Measurements from ENCODE around the gene TBC1D20.

The TBC1D20 gene

DNA sequence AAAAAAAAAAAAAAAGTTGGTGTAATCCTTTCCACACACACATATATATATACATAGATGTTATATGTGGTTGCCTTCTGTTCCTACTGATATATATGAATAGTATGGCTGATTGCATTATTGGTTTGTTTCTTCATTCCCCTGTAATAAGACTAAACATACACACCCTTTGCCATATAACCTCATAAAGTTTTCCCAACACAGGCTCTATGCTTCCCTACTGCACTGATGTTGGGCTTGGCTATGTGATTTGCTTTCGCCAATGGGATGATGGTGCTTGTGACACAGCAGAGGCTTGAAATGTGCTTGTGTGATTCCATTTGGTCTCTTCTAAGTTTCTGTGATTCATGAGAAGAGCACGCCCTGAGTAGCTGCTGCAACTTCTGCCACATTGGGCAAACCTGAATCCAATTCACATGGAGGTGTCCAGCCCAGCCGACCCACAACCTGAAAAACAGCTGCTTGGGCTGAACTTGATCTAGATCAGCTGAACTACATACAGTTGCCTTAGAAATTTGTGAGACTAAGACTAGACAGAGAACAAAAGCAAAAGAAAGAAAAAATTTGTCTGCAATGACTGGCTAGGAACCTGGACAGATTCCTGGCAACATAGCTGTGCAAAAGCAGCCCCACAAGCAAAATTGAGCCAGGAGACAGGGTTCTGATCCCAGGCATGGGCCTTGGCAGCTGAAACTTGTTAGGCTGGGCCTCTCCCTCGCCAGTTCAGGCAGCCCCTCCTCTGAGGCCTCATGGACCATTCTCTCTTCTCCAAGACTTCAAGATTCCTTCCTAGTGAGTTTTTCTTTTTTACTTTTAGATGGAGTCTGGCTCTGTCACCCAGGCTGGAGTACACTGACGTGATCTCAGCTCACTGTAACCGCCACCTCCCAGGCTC, 13.4 kb upstream of the TBC1D20 start:
- H2BK120ac ChIP-seq (ENCODE audit: low read depth, low read length) = no peak overlapping the region
- H2BK12ac ChIP-seq (ENCODE audit: low read length in 2 of 2) = no peak overlapping the region
- no peaks in the 10 kb centered on the region for H3K9me3 ChIP-seq (ENCODE audit: control insufficient read depth, low read length)
- no peak overlapping the region for H4K91ac ChIP-seq (ENCODE audit: low read length)
- no peaks in the 10 kb centered on the region for H3K27me3 ChIP-seq (ENCODE audit: control insufficient read depth in 1 of 2, insufficient read depth in 1 of 2, low read length in 2 of 2)
- H3K27ac ChIP-seq (ENCODE audit: low read length, poor library complexity, severe bottlenecking) = no peak overlapping the region
- no peak overlapping the region for H3K4me2 ChIP-seq (ENCODE audit: low read length, poor library complexity, severe bottlenecking)
- H3K79me1 ChIP-seq (replicated peaks; ENCODE audit: low read length, poor library complexity, severe bottlenecking) = peaks cover 17% of the 10 kb centered on the region
- no peak overlapping the region for H2BK5ac ChIP-seq (ENCODE audit: low read depth, low read length, poor library complexity, severe bottlenecking)
- peaks cover 19 to 32% of the 10 kb centered on the region in 2 experiments for H3K36me3 ChIP-seq (ENCODE audit: control insufficient read depth in 1 of 2, insufficient read depth in 2 of 2, low read depth in 1 of 2, low read length in 2 of 2)
- no peak for DNase-seq
- no peak overlapping the region for H2AK5ac ChIP-seq (ENCODE audit: low read length, severe bottlenecking)
- 95% methylated on average over 5 of the region's 6 CpGs for WGBS
- H3K4ac ChIP-seq (ENCODE audit: low read depth in 1 of 2, low read length in 2 of 2) = no peak overlapping the region
- no peaks in the 10 kb centered on the region for H3K4me1 ChIP-seq (ENCODE audit: control insufficient read depth, insufficient read depth, low read depth, low read length)
- no peak overlapping the region for H2AFZ ChIP-seq (ENCODE audit: low read depth, low read length)
- no peak overlapping the region for H3K4me3 ChIP-seq (ENCODE audit: insufficient read depth in 1 of 2, low read depth in 1 of 2, low read length in 2 of 2)
- no peak overlapping the region for H4K8ac ChIP-seq (ENCODE audit: low read length)
- H3K23ac ChIP-seq (ENCODE audit: low read length in 2 of 2) = no peak overlapping the region
- H3K14ac ChIP-seq (ENCODE audit: low read length in 2 of 2) = no peak overlapping the region
- peak overlapping the region; percentile 36 for H3K9ac ChIP-seq (ENCODE audit: low read length)
- H2BK15ac ChIP-seq (ENCODE audit: low read depth, poor library complexity, severe bottlenecking) = no peak overlapping the region
- no peak overlapping the region for H3K18ac ChIP-seq (ENCODE audit: low read depth in 1 of 2, low read length in 2 of 2)

GRCh38 chr20:474581-474980, 12.2 kb upstream of the TBC1D20 start:
- Histone ChIP-seq H3K23ac (ENCODE audit: low read length in 2 of 2) (no peak overlapping the region), H2AFZ (ENCODE audit: low read depth, low read length) (no peak overlapping the region), H3K9me3 (ENCODE audit: control insufficient read depth, low read length) (peaks cover 8% of the 10 kb centered on the region), H3K4ac (ENCODE audit: low read depth in 1 of 2, low read length in 2 of 2) (no peak overlapping the region), H3K4me1 (ENCODE audit: control insufficient read depth, insufficient read depth, low read depth, low read length) (no peaks in the 10 kb centered on the region), H3K79me1 (replicated peaks; ENCODE audit: low read length, poor library complexity, severe bottlenecking) (peaks cover 17% of the 10 kb centered on the region), H2AK5ac (ENCODE audit: low read length, severe bottlenecking) (no peak overlapping the region), H2BK15ac (ENCODE audit: low read depth, poor library complexity, severe bottlenecking) (no peak overlapping the region), H3K4me3 (ENCODE audit: insufficient read depth in 1 of 2, low read depth in 1 of 2, low read length in 2 of 2) (no peak overlapping the region), H2BK120ac (ENCODE audit: low read depth, low read length) (no peak overlapping the region), H2BK5ac (ENCODE audit: low read depth, low read length, poor library complexity, severe bottlenecking) (no peak overlapping the region), H3K9ac (ENCODE audit: low read length) (no peak overlapping the region), H3K4me2 (ENCODE audit: low read length, poor library complexity, severe bottlenecking) (no peak overlapping the region), H3K27ac (ENCODE audit: low read length, poor library complexity, severe bottlenecking) (no peak overlapping the region), H3K27me3 (ENCODE audit: control insufficient read depth in 1 of 2, insufficient read depth in 1 of 2, low read length in 2 of 2) (no peaks in the 10 kb centered on the region), H3K36me3 (ENCODE audit: control insufficient read depth in 1 of 2, insufficient read depth in 2 of 2, low read depth in 1 of 2, low read length in 2 of 2) (peaks cover 12 to 32% of the 10 kb centered on the region in 2 experiments), H4K91ac (ENCODE audit: low read length) (no peak overlapping the region), H2BK12ac (ENCODE audit: low read length in 2 of 2) (no peak overlapping the region), H4K8ac (ENCODE audit: low read length) (no peak overlapping the region), H3K14ac (ENCODE audit: low read length in 2 of 2) (no peak overlapping the region), H3K18ac (ENCODE audit: low read depth in 1 of 2, low read length in 2 of 2) (no peak overlapping the region)
- WGBS = 94% methylated on average over 2 of the region's 2 CpGs
- no peak for DNase-seq

DNA sequence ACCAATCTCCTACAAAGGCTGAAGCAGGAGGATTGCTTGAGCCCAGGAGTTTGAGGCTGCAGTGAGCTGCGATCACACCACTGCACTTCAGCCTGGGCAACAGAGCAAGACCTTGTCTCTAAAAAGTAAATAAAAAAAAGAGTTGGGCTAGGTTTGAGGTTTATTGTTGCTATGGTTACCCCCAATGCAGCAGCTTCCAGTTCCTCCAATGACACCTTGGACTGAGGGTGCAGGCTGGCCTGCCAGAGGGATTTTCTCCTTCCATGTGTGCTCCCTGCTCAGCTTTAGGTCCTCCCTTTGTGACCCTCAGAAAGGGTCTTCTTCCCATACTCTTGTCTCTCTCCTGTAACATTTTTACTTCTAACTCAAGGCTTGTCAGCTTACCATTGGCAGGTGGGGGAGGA, 10.6 kb upstream of the TBC1D20 start:
- Histone ChIP-seq H3K27me3 (ENCODE audit: control insufficient read depth in 1 of 2, insufficient read depth in 1 of 2, low read length in 2 of 2) (peaks cover 0 to 5% of the 10 kb centered on the region in 2 experiments), H4K91ac (ENCODE audit: low read length) (no peak overlapping the region), H3K18ac (ENCODE audit: low read depth in 1 of 2, low read length in 2 of 2) (no peak overlapping the region), H3K4me2 (ENCODE audit: low read length, poor library complexity, severe bottlenecking) (no peak overlapping the region), H2AK5ac (ENCODE audit: low read length, severe bottlenecking) (no peak overlapping the region), H2BK5ac (ENCODE audit: low read depth, low read length, poor library complexity, severe bottlenecking) (no peak overlapping the region), H4K8ac (ENCODE audit: low read length) (no peak overlapping the region), H3K4me3 (ENCODE audit: insufficient read depth in 1 of 2, low read depth in 1 of 2, low read length in 2 of 2) (no peak overlapping the region), H3K79me1 (replicated peaks; ENCODE audit: low read length, poor library complexity, severe bottlenecking) (peaks cover 9% of the 10 kb centered on the region), H3K9me3 (ENCODE audit: control insufficient read depth, low read length) (peaks cover 8% of the 10 kb centered on the region), H3K36me3 (ENCODE audit: control insufficient read depth in 1 of 2, insufficient read depth in 2 of 2, low read depth in 1 of 2, low read length in 2 of 2) (peaks cover 9 to 24% of the 10 kb centered on the region in 2 experiments), H2BK12ac (ENCODE audit: low read length in 2 of 2) (no peak overlapping the region), H3K23ac (ENCODE audit: low read length in 2 of 2) (no peak overlapping the region), H3K27ac (ENCODE audit: low read length, poor library complexity, severe bottlenecking) (no peak overlapping the region), H3K4ac (ENCODE audit: low read depth in 1 of 2, low read length in 2 of 2) (no peak overlapping the region), H2AFZ (ENCODE audit: low read depth, low read length) (no peak overlapping the region), H2BK15ac (ENCODE audit: low read depth, poor library complexity, severe bottlenecking) (no peak overlapping the region), H3K4me1 (ENCODE audit: control insufficient read depth, insufficient read depth, low read depth, low read length) (no peaks in the 10 kb centered on the region), H3K9ac (ENCODE audit: low read length) (no peak overlapping the region), H3K14ac (ENCODE audit: low read length in 2 of 2) (no peak overlapping the region), H2BK120ac (ENCODE audit: low read depth, low read length) (no peak overlapping the region)
- no peak for DNase-seq
- WGBS = 100% methylated on average over 1 of the region's 1 CpG

DNA sequence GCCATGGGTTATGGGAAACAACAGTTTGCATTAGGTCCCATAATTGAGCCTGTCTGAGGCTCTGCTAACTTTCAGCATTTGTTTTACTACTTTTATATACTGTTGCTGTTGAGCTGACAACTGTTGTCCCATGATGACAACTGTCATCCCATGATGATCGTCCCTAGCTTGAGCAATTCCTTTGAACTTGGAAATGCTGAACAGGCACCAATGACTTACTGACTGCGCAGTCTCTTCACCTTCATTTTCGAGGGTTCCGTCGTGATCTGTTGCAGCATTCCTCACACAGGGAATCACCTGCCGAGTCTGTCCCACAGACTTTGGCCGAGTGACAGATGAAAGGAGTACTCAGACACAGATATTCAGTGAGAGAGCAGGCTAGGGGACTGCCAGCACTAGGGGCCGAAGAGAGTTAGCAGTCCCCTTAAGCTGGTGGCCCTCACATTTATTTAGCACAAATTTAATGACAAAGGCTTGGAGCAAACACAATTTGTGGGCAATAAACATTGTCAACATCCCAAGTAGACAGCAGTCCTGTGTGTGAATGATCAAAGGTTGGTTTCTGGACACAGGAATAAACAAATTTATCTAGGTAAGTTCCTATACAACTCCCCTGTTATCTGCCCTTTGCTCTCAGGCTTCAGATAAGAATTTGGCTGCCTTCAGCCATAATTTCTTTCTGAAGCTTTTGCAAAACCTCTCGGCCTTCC, 10.0 kb upstream of the TBC1D20 start:
- Histone ChIP-seq H3K23ac (ENCODE audit: low read length in 2 of 2) (no peak overlapping the region), H3K9me3 (ENCODE audit: control insufficient read depth, low read length) (peaks cover 8% of the 10 kb centered on the region), H3K4me1 (ENCODE audit: control insufficient read depth, insufficient read depth, low read depth, low read length) (no peaks in the 10 kb centered on the region), H3K36me3 (ENCODE audit: control insufficient read depth in 1 of 2, insufficient read depth in 2 of 2, low read depth in 1 of 2, low read length in 2 of 2) (peaks cover 7 to 20% of the 10 kb centered on the region in 2 experiments), H3K27ac (ENCODE audit: low read length, poor library complexity, severe bottlenecking) (no peak overlapping the region), H2AFZ (ENCODE audit: low read depth, low read length) (no peak overlapping the region), H3K4me3 (ENCODE audit: insufficient read depth in 1 of 2, low read depth in 1 of 2, low read length in 2 of 2) (no peak overlapping the region), H3K4me2 (ENCODE audit: low read length, poor library complexity, severe bottlenecking) (no peak overlapping the region), H3K4ac (ENCODE audit: low read depth in 1 of 2, low read length in 2 of 2) (no peak overlapping the region), H2AK5ac (ENCODE audit: low read length, severe bottlenecking) (no peak overlapping the region), H3K79me1 (replicated peaks; ENCODE audit: low read length, poor library complexity, severe bottlenecking) (peaks cover 5% of the 10 kb centered on the region), H3K14ac (ENCODE audit: low read length in 2 of 2) (no peak overlapping the region), H4K8ac (ENCODE audit: low read length) (no peak overlapping the region), H2BK120ac (ENCODE audit: low read depth, low read length) (no peak overlapping the region), H3K27me3 (ENCODE audit: control insufficient read depth in 1 of 2, insufficient read depth in 1 of 2, low read length in 2 of 2) (peaks cover 0 to 5% of the 10 kb centered on the region in 2 experiments), H3K18ac (ENCODE audit: low read depth in 1 of 2, low read length in 2 of 2) (no peak overlapping the region), H2BK12ac (ENCODE audit: low read length in 2 of 2) (no peak overlapping the region), H2BK5ac (ENCODE audit: low read depth, low read length, poor library complexity, severe bottlenecking) (no peak overlapping the region), H4K91ac (ENCODE audit: low read length) (no peak overlapping the region), H3K9ac (ENCODE audit: low read length) (no peak overlapping the region), H2BK15ac (ENCODE audit: low read depth, poor library complexity, severe bottlenecking) (no peak overlapping the region)
- 98% methylated on average over 9 of the region's 9 CpGs for WGBS
- DNase-seq = no peak
